CD4-positive, alpha-beta T cell (primary cell): ENCODE data around the gene GNG7. TPM values are rescaled to one million over a fixed set of nuclear protein-coding genes. Genes with fewer than 3 reads are reported as not detected.

ENCODE experiments used
- ATAC-seq: fragments of 200-7000 bp; cut with Tn5 transposase; one replicate; pipeline ENCODE4 v1.10.0; 2022; ENCODE audit warnings: mild to moderate bottlenecking; ENCODE audit not compliant: poor library complexity
- CTCF ChIA-PET: fragments of 350-600 bp; sonication (Branson Sonifier 250); formaldehyde crosslinking; loops from one replicate; lab custom pipeline; 2021; ENCODE audit warnings: antibody characterized with exemption, inconsistent platforms; lab: Charles Lee
- POLR2A ChIA-PET: fragments of 350-600 bp; sonication (Branson Sonifier 250); formaldehyde crosslinking; loops from one replicate; lab custom pipeline; 2021; ENCODE audit warnings: antibody characterized with exemption, inconsistent platforms; lab: Charles Lee
- DNase-seq, 14 experiments: peaks; one replicate each; pipeline ENCODE4 v3.0.0-alpha.2; 2013 to 2020; ENCODE audit warnings: mixed read lengths in 2 of 14
- H3K27ac ChIP-seq, 2 donors: one replicate each; pipeline versions ENCODE4 v1.5.1 to v1.7.0; 2013; ENCODE audit warnings: low read length in 2 of 2, low read depth in 1 of 2, mild to moderate bottlenecking in 1 of 2
- H3K27me3 ChIP-seq, 2 experiments: 1 replicate in 1 of 2; 2 replicates in 1 of 2; pipeline versions ENCODE4 v1.6.1 to v1.7.0; 2013; ENCODE audit warnings: low read length in 2 of 2, control low read depth in 1 of 2, mild to moderate bottlenecking in 1 of 2, moderate library complexity in 1 of 2; ENCODE audit not compliant: insufficient read depth in 2 of 2, control insufficient read depth in 1 of 2
- H3K36me3 ChIP-seq: one replicate; pipeline ENCODE4 v1.6.1; 2013; ENCODE audit warnings: low read length, control low read depth; ENCODE audit not compliant: insufficient read depth
- H3K4me1 ChIP-seq: one replicate; pipeline ENCODE4 v1.6.1; 2013; ENCODE audit warnings: low read length, control low read depth; ENCODE audit not compliant: insufficient read depth
- H3K4me3 ChIP-seq: one replicate; pipeline ENCODE4 v1.5.1; 2013; ENCODE audit warnings: mild to moderate bottlenecking, low read length, moderate library complexity
- H3K9me3 ChIP-seq, 2 experiments: 1 replicate in 1 of 2; 2 replicates in 1 of 2; pipeline versions ENCODE4 v1.6.1 to v1.7.0; 2013; ENCODE audit warnings: low read length in 2 of 2, mild to moderate bottlenecking in 2 of 2, control low read depth in 1 of 2, moderate library complexity in 1 of 2; ENCODE audit not compliant: control insufficient read depth in 1 of 2, insufficient read depth in 1 of 2
- H3K27ac Mint-ChIP-seq: one replicate; pipeline ENCODE4 v1.8.0; 2020; ENCODE audit warnings: mixed read lengths
- H3K27me3 Mint-ChIP-seq: one replicate; pipeline ENCODE4 v1.8.0; 2021; ENCODE audit warnings: mixed read lengths
- H3K36me3 Mint-ChIP-seq: one replicate; pipeline ENCODE4 v1.8.0; 2021; ENCODE audit warnings: low read depth, mixed read lengths
- H3K4me1 Mint-ChIP-seq: one replicate; pipeline ENCODE4 v1.8.0; 2021; ENCODE audit warnings: low read depth, mixed read lengths
- H3K4me3 Mint-ChIP-seq: one replicate; pipeline ENCODE4 v1.8.0; 2020; ENCODE audit warnings: mild to moderate bottlenecking, mixed read lengths
- H3K9me3 Mint-ChIP-seq: one replicate; pipeline ENCODE4 v1.8.0; 2020; ENCODE audit warnings: mixed read lengths
- intact Hi-C, 2 experiments: fragments of 100-400 bp; cut with DNase I in 1 of 2; cut with micrococcal nuclease in 1 of 2; formaldehyde crosslinking; loops; one replicate each; pipeline versions ENCODE4 v1.15.1 to v1.9.0; 2023 to 2025; cut with DNase I, micrococcal nuclease
- total RNA-seq, 174 experiments: library from RNA in 2 of 174; stranded (reverse) in 2 of 174; gene quantifications; one replicate each; pipeline ENCODE4 v1.2.3 and lab custom pipeline; 2021 to 2026
- TF ChIP-seq, protein P1 (sequence below): fragments of 200-600 bp; IDR thresholded peaks from one replicate; pipeline ENCODE4 v1.8.0; 2022; ENCODE audit warnings: antibody characterized with exemption, mild to moderate bottlenecking

GNG7 gene
- total RNA-seq, 2 experiments from 2014 or later: 5.2 to 5.7 TPM

DNA sequence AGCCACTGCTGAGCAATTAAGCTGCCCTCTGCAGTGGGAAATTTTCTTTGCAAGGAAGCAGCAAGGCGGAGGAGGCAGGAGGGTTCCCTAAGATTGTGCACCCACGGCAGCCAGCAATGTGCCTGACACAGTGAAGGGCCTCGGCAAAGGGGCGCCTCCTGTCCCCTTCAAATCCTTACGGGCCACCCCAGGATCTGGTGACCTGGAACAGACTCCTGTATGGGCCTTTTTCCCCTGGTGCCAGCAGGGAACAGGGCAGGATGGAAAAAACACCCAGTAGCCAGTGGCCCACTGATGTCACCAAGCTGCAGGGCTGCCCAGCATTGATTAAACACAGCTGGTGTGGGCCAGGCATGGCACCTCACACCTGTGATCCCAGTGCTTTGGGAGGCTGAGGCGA lies 86.7 kb downstream of the GNG7 start:
- no peaks in the 10 kb centered on the region for H3K9me3 Mint-ChIP-seq
- H3K4me1 ChIP-seq: peaks cover 72% of the 10 kb centered on the region
- H3K27me3 Mint-ChIP-seq: no peaks in the 10 kb centered on the region
- peaks cover 0 to 11% of the 10 kb centered on the region in 2 experiments for H3K9me3 ChIP-seq
- H3K27me3 ChIP-seq: no peaks in the 10 kb centered on the region
- no peak overlapping the region for H3K4me3 Mint-ChIP-seq
- H3K36me3 ChIP-seq: no peaks in the 10 kb centered on the region
- H3K27ac ChIP-seq: no peak overlapping the region
- ATAC-seq (no peak), DNase-seq (peak in 1 of 14 experiments; percentile 10)
- TF ChIP-seq, protein P1, sequence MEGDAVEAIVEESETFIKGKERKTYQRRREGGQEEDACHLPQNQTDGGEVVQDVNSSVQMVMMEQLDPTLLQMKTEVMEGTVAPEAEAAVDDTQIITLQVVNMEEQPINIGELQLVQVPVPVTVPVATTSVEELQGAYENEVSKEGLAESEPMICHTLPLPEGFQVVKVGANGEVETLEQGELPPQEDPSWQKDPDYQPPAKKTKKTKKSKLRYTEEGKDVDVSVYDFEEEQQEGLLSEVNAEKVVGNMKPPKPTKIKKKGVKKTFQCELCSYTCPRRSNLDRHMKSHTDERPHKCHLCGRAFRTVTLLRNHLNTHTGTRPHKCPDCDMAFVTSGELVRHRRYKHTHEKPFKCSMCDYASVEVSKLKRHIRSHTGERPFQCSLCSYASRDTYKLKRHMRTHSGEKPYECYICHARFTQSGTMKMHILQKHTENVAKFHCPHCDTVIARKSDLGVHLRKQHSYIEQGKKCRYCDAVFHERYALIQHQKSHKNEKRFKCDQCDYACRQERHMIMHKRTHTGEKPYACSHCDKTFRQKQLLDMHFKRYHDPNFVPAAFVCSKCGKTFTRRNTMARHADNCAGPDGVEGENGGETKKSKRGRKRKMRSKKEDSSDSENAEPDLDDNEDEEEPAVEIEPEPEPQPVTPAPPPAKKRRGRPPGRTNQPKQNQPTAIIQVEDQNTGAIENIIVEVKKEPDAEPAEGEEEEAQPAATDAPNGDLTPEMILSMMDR: no peak
- POLR2A ChIA-PET: interaction anchor here (11.7 kb wide), 1 partner anchor 139 kb away, joined by 272 read pairs; the partner anchor contains the start of gene GADD45B
- no peaks in the 10 kb centered on the region for H3K36me3 Mint-ChIP-seq
- CTCF ChIA-PET: interaction anchor here (2.5 kb wide), 1 partner anchor 21 kb away, joined by 39 read pairs; no protein-coding TSS in a partner anchor
- no peak overlapping the region for H3K4me3 ChIP-seq
- peaks cover 66% of the 10 kb centered on the region for H3K4me1 Mint-ChIP-seq
- intact Hi-C loops: loop anchor here (10.0 kb wide), 2 partner anchors 341 to 381 kb away; partner anchors contain the start of genes PLEKHJ1 (in 1 of the 2) and SF3A2 (in 1 of the 2)
- H3K27ac Mint-ChIP-seq: no peak overlapping the region

DNA sequence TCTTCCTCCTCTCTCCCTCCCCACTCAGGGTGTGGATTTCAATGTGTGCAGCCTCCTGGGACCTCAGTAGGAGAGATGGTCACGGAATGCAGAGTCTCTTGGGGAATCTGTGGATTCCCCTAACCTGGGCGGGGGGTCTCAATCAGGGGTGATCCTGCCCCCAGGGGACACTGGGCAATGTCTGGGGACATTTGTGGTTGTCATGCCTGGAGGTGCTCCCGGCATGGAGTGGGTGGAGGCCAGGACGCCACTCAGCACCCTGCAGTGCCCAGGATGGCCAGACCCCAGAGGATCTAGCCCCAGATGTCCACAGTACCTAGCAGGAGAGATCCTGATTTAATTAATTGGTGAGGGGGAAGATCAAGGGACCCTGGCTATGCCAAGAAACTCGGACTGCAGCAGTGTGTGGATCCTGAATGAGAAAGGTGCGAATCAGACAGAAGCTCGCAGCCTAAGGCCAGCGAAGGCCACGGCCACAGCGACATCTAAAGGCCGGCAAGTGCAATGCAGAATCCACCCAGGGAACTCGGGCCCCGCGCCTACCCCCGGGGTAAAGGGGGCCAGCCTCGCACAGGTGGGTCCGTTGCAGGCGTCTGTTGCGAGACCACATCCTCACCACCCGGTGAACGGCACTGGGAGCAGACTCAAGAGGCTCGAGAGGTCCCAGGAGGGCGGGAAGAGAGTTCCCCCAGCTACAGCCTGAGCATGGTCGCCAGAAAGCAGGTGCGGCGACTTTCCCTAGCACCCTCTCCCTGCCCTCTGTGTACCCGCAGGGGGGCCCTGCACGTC lies 88.8 kb downstream of the GNG7 start:
- POLR2A ChIA-PET: interaction anchor here (0.6 to 11.7 kb wide), 6 partner anchors 8 to 364 kb away, joined by 3 to 272 read pairs (median 4); partner anchors contain the start of genes GADD45B and TIMM13

More for the DNA sequence above, 88.8 kb downstream of the GNG7 start:
- no peaks in the 10 kb centered on the region for H3K9me3 Mint-ChIP-seq
- peaks cover 56% of the 10 kb centered on the region for H3K4me1 Mint-ChIP-seq
- Histone ChIP-seq H3K27ac (no peak overlapping the region), H3K4me3 (no peak overlapping the region), H3K4me1 (peaks cover 55% of the 10 kb centered on the region), H3K9me3 (peaks cover 0 to 11% of the 10 kb centered on the region in 2 experiments), H3K36me3 (no peaks in the 10 kb centered on the region), H3K27me3 (no peaks in the 10 kb centered on the region)
- ATAC-seq: peak; percentile 58
- H3K27ac Mint-ChIP-seq: no peak overlapping the region
- H3K27me3 Mint-ChIP-seq: no peaks in the 10 kb centered on the region
- TF ChIP-seq, protein P1: peak; percentile 84
- no peaks in the 10 kb centered on the region for H3K36me3 Mint-ChIP-seq
- intact Hi-C loops: loop anchor here (2.0 to 10.0 kb wide), 7 partner anchors 23 to 456 kb away; partner anchors contain the start of genes PLEKHJ1 (in 2 of the 2) and SF3A2 (in 2 of the 2)
- DNase-seq: peak; percentile 40 to 81 (median 54)
- CTCF ChIA-PET: interaction anchor here (1.2 to 2.5 kb wide), 12 partner anchors 14 to 186 kb away, joined by 3 to 39 read pairs (median 8); partner anchors contain the start of genes GADD45B, LMNB2 and TIMM13
- H3K4me3 Mint-ChIP-seq: peak overlapping the region; percentile 48
